ENCODE measurements around the gene PRKCA.

- no peak for TF ChIP-seq POLR2A (conservative IDR thresholded peaks at IDR 0.05)
- no peak for TF ChIP-seq ZBTB11 (CRISPR knock-in tag; IDR thresholded peaks at IDR 0.05)
- TF ChIP-seq PML (IDR thresholded peaks at IDR 0.05; ENCODE audit: low read length): no peak
- no peak for TF ChIP-seq L3MBTL2 (IDR thresholded peaks at IDR 0.05)
- no peak for TF ChIP-seq E2F3 (CRISPR knock-in tag; IDR thresholded peaks at IDR 0.05)
- no peak for TF ChIP-seq SLC30A9 (CRISPR knock-in tag; IDR thresholded peaks at IDR 0.05)
- no peak for TF ChIP-seq ZNF589 (CRISPR knock-in tag; IDR thresholded peaks at IDR 0.05; ENCODE audit: low read depth)
- no peak for TF ChIP-seq SPI1 (IDR thresholded peaks at IDR 0.05; ENCODE audit: borderline replicate concordance, low read depth, low read length)
- TF ChIP-seq ZNF639 (CRISPR knock-in tag; conservative IDR thresholded peaks at IDR 0.05 in 1 of 2, IDR thresholded peaks at IDR 0.05 in 1 of 2): no peak
- TF ChIP-seq KLF1 (tag; IDR thresholded peaks at IDR 0.05): no peak
- TF ChIP-seq CGGBP1 (CRISPR knock-in tag; IDR thresholded peaks at IDR 0.05): no peak
- no peak for TF ChIP-seq KDM1A (IDR thresholded peaks at IDR 0.05)
- no peak for TF ChIP-seq TAF1 (IDR thresholded peaks at IDR 0.05; ENCODE audit: control insufficient read depth, extremely low read depth, insufficient read depth, low read length, severe bottlenecking)
- no peak for TF ChIP-seq GTF2A2 (tag; IDR thresholded peaks at IDR 0.05)
Observed at GRCh38 chr17:66712453-66712852, 410.0 kb downstream of the PRKCA start.

Measured in K562 (cell line).